LHCN-M2 (cell line): ENCODE results near the gene ICAM3. TPM values are rescaled to one million over a fixed set of nuclear protein-coding genes. Genes with fewer than 3 reads are reported as not detected.
"Not testable (repeated sequence)": the region's sequence is repeated elsewhere in the genome, so short reads cannot be mapped to it uniquely, and the experiment has no call there.

ENCODE experiments used
- DNase-seq: peaks from one replicate; pipeline ENCODE4 v3.0.0-alpha.2; 2012; ENCODE audit warnings: low read depth
- total RNA-seq: library from RNA; depleted of rRNA; stranded (reverse); fragments of >200 nt; gene quantifications from 2 replicates; pipeline ENCODE4 v1.2.3, GENCODE V29; 2014

Gene ICAM3
- total RNA-seq, 1 experiment from 2014 or later: 9.0 TPM

DNA sequence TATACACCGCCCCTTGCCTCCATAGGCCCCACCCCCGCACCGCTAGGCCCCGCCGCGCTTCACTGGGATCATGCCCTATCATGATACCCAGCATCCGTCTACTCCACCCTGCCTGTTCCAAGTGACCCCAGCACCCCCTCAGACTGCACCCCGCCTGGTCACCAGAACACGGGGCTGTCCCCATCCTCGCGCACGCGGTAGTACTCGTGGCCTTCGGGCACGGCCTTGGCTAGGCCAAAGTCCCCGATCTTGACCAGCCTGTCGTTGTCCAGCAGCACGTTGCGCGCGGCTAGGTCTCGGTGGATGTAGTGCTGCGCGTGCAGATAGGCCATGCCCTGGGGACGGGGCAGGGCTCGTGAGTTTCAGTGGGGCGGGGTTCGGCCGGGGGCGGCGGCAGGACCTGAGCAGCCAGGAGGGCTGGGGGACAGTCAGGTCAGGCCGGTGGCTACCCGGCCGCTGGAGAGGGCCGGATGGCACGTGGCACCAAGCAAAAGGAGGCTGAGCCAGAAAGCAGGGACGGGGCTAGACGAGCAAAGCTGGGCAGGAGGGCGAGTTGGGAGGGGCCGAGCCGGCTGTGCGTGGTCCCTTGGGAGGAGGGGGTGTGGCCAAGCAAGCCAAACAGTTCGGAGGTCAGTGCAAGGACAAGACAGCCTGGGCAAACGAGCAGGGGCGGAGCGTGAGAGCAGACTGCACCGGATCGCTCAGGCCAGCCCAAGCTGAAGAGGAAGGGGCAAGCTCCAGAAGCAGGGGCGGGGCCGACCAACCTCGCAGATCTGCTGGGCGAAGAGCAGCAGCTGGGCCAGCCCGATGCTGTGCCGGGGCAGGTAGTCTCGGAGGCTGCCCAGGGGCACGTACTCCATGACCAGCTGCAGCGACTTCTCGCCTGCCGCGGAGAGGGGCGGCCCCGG lies 13.6 kb upstream of the ICAM3 start:
- no peak for DNase-seq

DNA sequence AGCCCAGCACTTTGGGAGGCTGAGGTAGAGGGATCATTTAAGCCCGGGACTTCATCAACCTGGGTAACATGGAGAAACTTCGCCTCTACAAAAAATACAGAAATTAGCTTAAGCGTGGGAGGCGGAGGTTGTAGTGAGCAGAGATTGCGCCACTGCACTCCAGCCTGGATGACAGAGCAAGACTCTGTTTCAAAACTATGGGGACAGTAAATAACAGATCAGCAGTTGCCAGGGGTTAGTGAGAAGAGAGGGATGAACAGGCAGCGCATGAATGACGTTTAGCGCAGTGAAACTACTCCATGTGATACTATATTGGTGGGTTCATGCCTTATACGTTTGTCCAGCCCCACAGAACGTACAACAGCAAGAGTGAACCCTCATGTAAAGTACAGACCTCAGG lies 7.1 kb upstream of the ICAM3 start:
- DNase-seq: no peak

DNA sequence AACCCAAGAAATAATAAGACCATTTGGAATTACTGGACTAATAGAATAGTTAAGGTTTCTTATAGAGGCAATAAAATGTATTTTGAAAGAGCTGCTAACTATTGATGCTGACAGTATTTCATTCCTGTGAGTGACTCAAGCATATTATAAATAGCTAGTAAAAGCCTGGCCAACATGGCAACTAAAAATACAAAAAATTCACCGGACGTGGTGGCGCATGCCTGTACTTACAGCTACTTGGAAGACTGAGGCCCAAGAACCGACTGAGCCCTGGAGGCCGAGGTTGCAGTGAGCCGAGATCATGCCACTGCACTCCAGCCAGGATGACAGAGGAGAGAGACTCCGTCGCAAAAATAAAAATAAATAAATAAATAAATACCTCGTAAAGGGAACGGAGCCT lies 5.4 kb upstream of the ICAM3 start:
- DNase-seq: no peak

DNA sequence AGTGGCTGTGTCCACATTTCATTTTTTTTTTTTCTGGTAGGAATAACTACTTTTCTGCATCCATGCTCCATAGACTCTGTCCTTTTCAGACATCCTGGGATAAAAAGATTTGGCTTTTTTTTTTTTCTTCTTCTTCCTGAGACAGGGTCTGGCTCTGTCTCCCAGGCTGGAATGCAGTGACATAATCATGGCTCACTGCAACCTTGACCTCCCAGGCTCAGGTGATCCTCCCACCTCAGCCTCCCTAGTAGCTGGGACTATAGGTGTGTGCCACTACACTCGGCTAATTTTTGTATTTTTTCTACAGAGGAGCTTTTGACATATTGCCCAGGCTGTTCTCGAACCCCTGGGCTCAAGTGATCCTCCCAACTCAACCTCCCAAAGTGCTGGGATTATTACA lies 4.1 kb upstream of the ICAM3 start:
- no peak for DNase-seq

DNA sequence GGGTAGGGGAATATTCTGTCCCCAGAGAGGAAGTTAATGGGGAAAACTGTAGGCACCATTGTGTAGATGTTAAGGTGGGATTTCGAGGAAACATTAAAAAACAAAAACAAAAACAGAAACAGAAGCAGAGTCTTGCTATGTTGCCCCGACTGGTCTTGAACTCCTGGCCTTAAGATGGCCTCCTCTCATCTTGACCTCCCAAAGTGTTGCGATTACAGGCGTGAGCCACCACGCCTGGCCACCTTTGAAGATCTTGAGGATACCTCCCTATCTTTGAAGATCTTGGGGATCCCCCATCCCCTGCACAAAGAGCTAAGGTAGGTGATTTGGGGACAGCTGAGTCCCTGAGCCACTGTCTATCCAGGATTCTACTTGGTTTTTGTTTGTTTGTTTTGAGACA lies 553 bp upstream of the ICAM3 start:
- DNase-seq: no peak

DNA sequence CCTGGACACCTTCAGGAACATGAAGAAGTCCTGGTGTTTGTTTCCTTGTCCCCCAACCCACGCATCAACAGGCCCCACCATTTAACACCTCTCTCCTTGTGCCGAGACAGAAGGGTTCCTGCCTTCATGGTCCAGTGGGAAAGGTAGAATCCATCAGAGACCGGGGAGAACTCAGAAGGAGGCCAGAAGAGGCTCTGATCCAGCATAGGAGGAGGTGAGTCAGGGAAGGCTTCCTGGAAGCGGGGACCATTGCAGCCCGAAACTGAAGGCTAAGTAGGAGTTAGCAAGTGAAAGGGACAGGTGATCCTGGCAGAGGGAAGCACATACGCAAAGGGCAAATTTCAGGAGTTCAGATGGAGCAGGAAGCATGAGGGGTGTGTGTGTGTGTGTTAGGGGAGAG lies 484 bp downstream of the ICAM3 start:
- DNase-seq: no peak

DNA sequence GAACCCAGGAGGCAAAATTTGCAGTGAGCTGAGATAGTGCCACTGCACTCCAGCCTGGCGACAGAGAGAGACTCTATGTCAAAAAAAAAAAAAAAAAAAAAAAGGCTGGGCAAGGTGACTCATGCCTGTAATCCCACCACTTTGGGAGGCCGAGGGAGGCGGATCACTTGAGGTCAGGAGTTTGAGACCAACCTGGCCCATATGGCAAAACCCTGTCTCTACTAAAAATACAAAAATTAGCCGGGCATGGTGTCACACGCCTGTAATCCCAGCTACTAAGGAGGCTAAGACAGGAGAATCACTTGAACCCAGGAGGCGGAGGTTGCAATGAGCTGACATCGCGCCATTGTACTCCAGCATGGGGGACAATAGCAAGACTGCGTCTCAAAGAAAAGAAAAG lies 2.7 kb downstream of the ICAM3 start:
- DNase-seq: not testable (repeated sequence)

DNA sequence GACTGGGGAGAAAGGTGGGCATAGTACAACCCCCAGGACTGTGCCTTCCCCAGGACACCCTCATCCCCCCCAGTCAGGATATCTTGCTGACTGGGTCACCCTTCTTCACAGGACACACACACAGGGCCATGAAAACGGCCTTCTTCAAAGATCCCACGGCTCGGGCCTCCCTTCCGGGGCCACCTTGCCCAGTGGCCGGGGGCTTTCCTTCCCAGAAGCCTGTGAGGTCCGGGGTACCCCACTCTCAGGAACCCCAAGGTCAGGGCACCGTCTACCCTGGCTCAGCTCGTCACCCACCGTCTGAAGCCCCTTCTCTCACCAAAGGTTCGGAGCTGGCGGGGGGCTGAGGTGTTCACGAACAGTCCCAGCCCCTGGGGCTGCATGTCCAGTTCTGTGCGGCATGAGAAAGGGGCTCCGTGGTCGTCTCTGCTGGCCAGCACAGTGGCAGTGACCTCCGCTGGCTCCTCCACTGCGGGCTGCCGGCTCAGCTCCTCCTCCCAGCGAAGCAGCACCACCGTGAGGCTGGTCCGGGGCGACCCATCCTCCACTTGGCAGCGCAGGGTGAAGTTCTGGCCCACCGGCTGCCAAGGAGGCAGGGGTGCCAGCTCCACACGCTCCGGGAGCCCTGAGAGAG lies 4.0 kb downstream of the ICAM3 start:
- DNase-seq: no peak

DNA sequence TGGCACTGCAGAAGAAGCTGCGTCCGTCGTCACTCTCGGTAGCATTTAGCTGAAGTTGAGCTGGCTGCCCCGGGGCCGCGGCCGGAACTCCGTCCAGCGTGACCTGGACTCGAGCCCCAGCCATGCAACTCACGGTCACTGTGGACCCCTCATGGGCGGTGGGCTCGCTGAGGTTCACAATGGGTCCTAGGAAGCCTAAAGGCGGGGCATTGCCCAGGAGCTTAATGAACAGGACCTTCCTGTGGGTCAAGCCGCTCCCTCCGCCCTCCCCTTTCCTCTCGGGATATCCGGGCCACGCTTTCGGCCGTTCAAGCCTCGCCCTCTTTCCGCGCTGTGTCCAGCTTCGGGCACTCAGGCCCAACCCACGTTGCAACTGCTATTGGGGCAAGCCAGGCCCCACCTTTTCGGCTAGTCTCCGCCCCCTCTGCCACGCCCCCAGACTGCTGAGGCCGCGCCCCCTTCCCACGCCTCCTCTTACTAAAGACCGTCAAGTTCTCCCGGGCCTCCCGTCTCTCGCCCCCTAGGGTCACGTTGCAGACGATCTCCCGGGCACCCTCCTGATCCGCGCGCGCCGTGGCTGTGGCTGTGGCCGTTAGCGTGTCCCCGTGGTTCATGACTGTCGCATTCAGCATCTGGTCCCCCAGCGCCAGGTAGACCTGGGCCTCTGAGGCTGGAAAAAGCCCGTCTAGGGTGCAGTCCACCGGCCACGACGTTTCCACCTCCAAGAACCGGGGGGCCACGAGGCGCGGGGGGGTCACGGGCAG lies 4.7 kb downstream of the ICAM3 start:
- peak; percentile 94 for DNase-seq

DNA sequence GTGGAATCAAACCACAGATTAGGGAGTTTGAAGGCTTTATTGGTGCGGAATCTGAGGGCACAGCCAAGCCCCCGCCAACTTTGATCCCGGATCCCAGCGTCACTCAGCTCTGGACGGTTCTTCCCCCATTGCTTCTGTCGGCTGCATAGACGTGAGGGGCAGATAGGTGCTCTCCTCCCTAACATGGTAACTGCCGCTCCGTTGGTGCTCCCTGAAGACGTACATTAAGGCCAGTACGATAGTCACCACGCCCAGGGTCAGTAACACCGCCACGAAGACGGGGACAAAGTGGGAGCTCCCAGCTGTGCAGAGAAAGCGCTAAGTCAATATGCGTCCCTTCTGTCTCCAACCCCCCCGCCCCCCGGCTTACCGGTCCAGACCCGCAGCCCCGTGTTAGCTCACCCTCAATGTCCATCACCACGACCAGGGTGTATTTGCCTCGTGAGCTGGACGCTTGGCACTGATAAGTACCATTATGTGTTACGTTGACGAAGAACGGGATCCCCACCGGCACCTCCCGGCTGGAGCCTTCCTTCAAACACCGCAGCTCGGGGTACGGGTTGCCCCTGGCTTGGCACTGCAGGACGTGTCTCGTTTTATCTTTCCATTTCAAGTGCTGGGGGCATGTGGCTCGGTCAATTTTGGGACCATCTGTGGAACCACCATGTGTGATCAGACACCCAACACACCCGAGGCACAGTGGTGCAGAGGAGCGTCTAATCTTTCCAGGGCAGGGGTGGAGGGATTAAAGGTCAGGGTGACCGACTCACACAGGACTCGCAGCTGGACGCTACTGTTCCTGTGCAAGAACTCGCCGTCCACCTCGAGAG lies 5.5 kb downstream of the ICAM3 start:
- no peak for DNase-seq

DNA sequence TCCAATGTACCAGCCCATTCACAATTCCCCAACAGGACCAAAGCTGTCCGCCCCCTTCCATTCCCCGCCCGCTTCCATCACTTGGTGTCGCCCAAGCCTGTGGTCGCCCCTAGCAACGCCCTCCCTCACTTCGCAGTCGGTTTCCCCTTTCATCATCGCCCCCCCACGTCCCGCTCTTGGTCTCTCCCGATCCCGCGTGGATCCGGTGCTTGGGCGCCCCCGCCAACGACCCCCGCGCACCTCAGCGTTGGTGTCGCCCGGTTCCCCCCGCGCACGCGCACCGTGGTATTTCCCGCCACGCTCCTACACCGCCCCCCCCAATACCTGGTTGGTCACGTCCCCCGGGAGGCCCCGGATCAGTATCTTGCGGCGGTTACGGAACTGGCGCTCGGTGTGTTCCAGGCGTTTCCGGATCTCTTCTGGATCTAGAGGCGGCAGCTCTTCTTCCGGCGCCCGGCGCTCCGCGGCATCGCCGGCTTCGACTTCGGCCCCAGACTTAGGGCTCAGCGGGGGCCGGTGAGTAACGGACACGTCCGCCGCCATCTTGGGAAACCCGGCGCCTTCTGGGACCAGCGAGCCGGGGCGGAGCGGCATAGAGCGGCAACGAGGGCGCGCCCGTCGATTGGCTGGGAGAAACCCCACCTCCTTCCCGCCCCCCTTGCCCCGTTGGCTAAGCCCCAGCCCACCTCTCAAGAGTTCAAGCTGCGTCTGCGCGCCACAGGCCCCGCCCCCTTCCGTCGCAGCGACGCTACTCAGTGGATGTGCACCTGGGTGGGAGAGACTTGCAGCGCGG lies 6.3 kb downstream of the ICAM3 start, which contains the start of gene RAVER1:
RAVER1 (minus strand) TSS at position 565 of the 793 bp plus-strand sequence; CDS start at position 543, 22 bp downstream.
- peak; percentile 96 for DNase-seq

DNA sequence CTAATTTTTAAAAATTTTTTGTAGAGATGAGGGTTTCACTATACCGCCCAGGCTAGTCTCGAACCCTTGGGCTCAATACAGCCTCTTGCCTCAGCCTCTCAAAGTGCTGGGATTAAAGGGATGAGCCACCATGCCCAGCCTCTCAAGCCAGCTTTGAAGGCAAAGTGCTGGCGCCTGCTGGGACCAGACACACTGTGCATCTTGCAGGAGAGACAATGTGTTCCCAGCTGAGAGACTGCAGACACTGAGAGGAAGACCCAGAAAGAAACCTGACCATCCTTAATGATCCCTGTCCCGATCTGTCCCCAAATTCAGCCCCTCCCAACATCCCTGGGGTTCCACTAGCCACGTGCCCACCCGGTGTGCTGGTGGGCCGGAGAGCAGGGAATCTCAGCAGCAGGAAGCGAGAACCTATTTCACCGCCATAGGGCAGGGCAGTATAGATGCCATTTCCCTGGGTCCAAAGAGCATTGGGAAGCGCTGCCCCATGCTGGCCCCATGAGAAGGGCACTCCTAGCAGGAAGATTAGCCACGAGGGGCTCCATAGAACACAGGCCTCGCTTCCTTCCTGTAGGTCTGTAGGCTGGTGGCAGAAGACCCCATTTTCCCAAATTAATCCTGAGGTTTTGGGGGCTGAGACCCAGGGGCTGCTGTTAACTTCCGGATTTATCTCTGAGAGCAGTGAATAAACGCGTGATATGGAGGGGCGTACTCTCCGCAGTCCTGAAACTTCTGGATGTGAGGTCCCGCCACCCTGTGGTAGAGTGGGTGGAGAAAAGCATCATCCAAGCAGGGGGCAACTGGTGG lies 7.1 kb downstream of the ICAM3 start:
- no peak for DNase-seq

DNA sequence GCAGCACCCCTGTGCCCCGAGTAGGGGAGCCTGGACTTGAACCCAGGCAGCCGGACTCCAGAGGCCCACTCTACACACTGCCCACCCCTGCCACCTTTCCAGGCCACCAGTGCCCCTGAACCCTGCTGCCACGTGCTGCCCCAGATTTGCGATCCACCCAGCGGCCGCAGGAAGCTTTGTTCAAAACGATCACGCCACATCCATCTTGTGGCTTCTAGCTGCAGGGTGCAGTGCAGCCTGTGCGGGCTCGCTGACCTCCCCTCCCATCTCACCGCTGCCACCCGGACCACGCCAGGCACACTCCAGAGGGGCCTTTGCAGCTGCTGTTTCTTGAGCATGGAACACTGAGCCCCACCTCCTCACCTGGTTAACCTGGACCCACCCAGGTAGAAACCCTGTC lies 9.9 kb downstream of the ICAM3 start:
- DNase-seq: no peak

DNA sequence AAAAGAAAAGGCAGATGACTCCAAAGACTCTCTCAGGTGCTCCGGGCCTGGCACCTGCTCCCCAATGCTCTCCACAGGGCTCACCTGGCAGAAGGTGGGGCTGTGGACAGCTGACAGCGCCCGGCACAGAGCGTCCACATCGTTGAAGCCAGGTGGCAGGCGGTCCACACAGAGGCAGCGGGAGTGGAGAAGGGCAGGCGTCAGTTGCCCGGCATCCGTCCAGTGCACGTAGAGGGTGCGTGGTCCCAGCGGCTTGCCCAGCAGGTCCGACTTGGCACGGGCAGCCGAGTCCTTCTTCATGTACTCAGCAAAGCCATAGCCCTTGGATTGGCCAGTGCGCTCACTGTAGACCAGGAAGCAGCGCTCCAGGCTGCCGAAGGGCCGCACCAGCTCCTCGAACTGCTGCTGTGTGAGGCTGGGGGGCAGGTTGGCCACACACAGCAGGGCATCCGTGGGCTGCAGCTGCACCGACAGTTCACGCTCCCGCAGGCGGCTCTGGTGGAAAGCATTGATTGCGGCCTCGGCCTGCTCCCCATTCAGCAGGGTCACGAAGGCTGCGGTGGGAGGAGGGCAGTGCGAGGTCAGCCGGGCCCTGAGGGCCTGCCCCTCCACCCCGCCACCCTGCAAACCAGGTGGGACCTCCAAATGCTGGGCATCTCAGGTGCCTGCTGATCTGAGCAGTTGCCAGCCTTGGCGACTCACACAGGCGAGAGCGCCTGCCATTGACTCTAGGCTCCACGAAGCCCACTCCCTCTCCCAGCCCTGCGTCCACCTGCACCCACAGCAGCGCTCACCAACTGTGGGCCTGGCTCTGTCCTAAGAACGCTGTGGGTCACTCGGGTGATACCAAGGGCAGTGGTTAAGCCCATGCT lies 10.6 kb downstream of the ICAM3 start:
- DNase-seq: no peak

DNA sequence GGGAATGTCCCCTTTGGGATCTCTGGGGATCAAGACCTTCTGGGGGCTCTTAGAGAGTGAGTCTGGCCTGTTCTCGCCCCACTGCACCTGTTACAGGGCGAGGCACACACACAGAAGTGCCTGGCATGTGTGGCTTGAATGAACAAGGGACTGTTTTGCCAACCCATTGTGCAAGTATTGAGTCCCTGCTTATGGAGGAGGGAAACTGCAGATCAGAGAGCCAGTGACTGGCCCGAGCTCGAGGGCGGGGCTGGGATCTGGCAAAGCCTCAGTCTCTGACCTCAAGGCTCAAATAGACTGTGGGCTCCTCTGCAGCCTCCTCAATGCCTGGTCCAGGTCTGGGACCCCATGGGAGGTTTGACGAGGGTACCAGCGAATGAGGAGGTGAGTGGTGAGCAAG lies 11.6 kb downstream of the ICAM3 start:
- no peak for DNase-seq

DNA sequence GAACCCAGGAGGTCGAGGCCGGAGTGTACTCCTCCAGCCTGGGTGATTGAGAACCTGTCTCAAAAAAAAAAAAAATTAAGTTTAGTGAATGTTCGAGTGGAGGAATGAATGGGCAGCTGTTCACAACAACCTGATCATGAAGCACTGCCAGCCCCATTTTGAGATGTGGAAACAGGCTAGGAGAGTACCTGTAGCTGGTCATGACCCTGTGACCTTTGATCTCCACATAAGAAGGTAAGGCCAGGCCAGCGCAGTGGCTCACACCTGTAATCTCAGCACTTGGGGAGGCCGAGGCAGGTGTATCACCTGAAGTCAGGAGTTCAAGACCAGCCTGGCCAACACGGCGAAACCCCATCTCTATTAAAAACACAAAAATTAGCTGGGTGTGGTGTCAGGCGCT lies 13.7 kb downstream of the ICAM3 start:
- DNase-seq: no peak

DNA sequence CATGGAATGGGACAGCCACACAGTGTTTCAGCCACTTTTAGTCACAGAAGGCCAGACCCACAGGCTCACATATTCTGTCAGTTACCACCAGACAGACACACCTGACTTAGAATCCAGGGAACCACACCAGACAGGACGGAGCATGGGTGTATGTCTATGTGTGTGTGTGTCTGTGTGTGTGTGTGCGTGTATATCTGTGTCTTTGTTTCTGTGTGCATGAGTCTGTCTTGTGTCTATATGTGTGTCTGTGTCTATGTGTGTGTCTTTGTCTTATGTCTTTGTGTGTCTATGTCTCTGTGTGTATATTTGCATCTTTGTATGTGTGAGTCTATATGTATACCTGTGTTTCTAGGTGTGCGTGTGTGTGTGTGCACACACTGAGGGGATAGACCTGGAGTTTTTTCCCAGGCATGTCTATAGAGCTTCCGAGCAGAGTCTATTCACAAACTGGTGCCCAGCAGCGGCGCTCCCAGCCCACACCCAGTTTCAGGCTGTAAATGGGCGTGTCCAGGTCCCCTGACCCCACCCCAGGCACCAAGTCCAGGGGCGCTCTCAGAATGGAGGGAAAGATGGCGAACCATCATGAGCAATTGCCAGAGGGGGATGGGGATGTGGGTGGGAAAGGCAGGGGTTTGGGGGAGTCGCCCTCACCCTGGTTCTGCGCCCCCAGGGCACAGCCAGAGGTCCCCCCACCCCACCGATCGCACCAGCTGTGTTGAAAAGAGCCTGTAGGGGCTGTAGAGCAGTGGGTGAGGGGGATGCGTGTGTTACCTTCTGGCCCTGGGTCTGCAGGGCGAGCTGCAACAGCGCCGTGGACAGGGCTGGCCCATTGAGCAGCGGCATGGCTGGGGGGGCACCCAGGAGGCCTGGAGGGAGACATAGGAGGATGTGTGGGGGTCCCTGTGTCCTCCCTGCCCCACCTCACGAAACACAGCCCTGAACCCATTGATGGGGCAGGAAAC lies 17.3 kb downstream of the ICAM3 start:
- no peak for DNase-seq

DNA sequence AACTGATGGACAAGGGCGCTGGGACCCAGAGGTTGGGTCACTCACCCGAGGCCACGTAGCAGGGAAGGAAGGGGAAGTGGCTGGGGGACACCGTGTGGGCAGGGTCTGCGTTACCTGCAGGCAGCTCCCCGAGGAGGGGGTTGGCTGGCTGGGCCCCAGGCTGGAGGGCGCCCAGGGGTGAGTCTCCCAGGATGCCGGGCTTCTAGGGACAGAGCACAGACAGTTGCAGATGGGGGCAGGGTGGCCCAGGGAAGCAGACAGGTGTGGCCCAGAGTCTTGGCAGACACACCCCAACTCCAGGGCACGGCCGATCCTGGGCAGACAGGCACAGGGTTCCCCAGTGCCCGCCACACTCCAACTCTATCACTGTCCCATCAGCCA lies 18.0 kb downstream of the ICAM3 start:
- no peak for DNase-seq
